ENCODE measurements around the gene PICALM.

The PICALM gene

GRCh38 chr11:86068138-86068871, 579 bp downstream of the PICALM start:
- DNase-seq (ENCODE audit: low read depth), result no peak
- TF ChIP-seq, protein P1, sequence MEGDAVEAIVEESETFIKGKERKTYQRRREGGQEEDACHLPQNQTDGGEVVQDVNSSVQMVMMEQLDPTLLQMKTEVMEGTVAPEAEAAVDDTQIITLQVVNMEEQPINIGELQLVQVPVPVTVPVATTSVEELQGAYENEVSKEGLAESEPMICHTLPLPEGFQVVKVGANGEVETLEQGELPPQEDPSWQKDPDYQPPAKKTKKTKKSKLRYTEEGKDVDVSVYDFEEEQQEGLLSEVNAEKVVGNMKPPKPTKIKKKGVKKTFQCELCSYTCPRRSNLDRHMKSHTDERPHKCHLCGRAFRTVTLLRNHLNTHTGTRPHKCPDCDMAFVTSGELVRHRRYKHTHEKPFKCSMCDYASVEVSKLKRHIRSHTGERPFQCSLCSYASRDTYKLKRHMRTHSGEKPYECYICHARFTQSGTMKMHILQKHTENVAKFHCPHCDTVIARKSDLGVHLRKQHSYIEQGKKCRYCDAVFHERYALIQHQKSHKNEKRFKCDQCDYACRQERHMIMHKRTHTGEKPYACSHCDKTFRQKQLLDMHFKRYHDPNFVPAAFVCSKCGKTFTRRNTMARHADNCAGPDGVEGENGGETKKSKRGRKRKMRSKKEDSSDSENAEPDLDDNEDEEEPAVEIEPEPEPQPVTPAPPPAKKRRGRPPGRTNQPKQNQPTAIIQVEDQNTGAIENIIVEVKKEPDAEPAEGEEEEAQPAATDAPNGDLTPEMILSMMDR (IDR thresholded peaks at IDR 0.05; ENCODE audit: low read length, missing control alignments), result no peak
- H3K4me3 ChIP-seq (replicated peaks; ENCODE audit: low read depth, low read length), result peak overlapping the region; percentile 93

DNA sequence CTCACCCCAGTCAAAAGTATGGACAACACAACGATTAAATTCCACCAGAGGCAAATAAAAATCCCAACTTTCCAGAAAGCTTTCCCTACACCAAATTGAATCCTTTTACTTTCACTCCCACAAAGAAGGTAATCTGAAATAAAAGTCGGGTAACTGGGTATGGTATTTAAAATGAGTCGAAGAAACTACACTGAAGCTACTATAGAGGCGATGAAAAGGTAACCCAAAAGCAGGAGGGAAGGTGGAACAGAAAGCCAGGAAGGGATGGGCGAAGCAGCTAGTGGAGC, 1.1 kb downstream of the PICALM start:
- TF ChIP-seq, protein P1 (IDR thresholded peaks at IDR 0.05; ENCODE audit: low read length, missing control alignments), result no peak
- no peak for DNase-seq (ENCODE audit: low read depth)
- peak overlapping the region; percentile 93 for H3K4me3 ChIP-seq (replicated peaks; ENCODE audit: low read depth, low read length)

DNA sequence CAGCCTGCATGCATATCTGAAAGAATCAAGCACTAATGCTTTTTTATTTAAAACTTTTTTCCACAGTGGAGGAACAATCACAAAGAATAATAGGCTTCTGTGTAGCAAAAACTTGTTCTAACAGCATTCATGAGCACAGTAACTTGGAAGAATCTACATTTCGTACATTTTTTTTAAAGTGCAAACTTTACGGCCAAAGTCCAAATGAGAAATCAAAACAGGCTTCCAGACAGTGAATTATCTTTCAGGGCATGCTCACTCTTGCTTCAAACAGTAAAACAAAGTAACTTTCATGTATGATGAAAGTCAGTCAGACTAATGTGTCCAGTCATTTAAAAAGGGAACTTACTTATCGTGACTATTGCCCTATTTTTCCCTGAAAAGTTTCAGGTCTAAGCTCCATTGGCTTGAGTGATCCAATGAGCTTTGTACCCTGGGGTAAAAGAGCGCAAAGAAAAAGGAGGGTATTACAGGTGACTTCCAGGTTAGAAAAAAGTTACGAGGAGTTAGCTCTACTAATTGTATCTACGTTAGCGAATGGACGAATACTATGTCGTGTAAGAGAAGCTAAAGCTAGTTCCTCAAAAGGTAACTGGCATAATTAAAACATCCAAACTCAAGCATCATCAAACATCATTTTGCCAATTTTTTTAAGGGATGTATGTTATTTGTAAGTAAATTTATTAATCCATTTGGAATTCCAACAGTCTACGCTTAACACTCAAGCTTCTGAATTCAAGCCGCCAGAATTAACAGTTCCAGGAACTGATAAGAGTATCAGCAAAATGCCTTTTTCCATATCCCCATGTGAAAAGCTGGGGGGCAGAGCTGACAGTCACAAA, 1.7 kb downstream of the PICALM start:
- TF ChIP-seq, protein P1 (IDR thresholded peaks at IDR 0.05; ENCODE audit: low read length, missing control alignments), result no peak
- DNase-seq (ENCODE audit: low read depth), result no peak
- peak overlapping the region; percentile 93 for H3K4me3 ChIP-seq (replicated peaks; ENCODE audit: low read depth, low read length)

DNA sequence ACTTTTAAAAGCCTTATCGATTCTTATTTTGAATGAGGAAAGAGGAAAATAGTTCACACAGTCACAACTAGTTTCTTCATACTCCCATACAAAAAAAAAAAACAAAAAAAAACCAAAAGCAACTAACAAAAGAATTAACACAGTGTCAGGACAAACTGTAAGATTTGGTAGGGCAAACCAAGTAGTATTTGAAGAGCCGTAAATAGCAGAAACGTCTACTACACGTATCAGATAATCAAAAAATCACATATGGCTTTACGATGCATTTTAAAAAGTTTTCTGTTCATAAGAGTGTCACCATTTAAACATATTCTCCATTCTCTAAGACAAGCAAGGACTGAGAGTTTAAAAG, 2.3 kb downstream of the PICALM start:
- no peak for DNase-seq (ENCODE audit: low read depth)
- peak overlapping the region; percentile 93 for H3K4me3 ChIP-seq (replicated peaks; ENCODE audit: low read depth, low read length)
- TF ChIP-seq, protein P1 (IDR thresholded peaks at IDR 0.05; ENCODE audit: low read length, missing control alignments), result no peak

DNA sequence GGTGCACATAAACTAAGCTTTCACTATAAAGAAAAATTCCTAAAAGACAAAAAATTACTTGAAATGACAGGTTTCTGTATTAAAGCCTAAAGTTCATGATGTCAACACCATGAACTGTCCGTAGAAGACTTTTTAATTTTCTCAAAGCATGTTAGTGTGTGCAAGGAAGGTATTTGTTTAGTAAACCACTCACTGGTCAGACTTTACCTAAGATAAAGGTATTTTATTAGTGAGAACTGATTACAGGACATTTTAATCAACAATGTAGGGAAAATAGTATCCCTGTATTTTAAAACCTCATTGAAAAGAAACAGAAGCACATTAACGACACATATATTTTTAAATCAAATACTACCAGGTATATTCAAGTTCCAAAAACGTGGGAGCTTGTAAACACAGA, 2.9 kb downstream of the PICALM start:
- TF ChIP-seq, protein P1 (IDR thresholded peaks at IDR 0.05; ENCODE audit: low read length, missing control alignments), result no peak
- peak overlapping the region; percentile 93 for H3K4me3 ChIP-seq (replicated peaks; ENCODE audit: low read depth, low read length)
- DNase-seq (ENCODE audit: low read depth), result no peak

DNA sequence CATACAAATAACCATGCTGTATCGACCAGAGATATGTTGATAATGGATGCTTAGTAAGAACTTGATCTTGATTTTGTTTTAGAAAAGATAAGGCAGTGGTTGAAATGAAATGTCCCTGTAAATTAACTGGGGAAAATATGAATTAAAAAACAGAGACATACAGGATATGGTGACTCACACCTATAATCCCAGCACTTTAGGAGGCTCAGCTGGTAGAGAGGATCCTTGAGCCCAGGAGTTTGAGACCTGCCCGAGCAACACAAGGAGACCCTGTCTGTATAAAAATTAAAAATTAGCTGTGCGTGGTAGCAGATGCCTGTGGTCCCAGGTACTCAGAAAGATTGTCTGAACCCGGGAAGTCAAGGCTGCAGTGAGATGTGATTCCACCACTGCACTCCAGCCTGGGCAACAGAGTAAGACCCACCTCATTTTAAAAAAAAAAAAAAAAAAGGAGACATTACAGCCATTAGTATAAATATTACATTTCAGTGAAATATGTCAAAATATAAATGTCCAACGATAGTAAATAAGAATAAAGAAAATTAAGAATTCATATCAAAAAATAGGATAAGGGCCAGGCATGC, 4.6 kb downstream of the PICALM start:
- TF ChIP-seq, protein P1 (IDR thresholded peaks at IDR 0.05; ENCODE audit: low read length, missing control alignments), result no peak
- H3K4me3 ChIP-seq (replicated peaks; ENCODE audit: low read depth, low read length), result peak overlapping the region; percentile 21
- DNase-seq (ENCODE audit: low read depth), result no peak
